Sigmoid colon (tissue), 3 donors: ENCODE data around the gene PIGN.

Source experiments
- CTCF ChIP-seq, 4 experiments: fragments of 450-650 bp in 3 of 4; fragments of 200-600 bp in 1 of 4; IDR thresholded peaks; one replicate each; pipeline ENCODE4 v1.5.1; 2016 to 2019; ENCODE audit warnings: antibody characterized with exemption in 4 of 4, mild to moderate bottlenecking in 3 of 4, moderate library complexity in 2 of 4
- POLR2A ChIP-seq, 2 donors: fragments of 450-650 bp; IDR thresholded peaks; one replicate each; pipeline ENCODE4 v1.6.1; 2016; ENCODE audit warnings: antibody characterized with exemption in 2 of 2, mild to moderate bottlenecking in 2 of 2, moderate library complexity in 2 of 2

- TF ChIP-seq POLR2A (IDR thresholded peaks at IDR 0.05) (no peak), CTCF (IDR thresholded peaks at IDR 0.05) (no peak)
Observed at GRCh38 chr18:62060820-62061219, 126.0 kb downstream of the PIGN start.
